ENCODE measurements around the gene SLC24A4. TPM values are rescaled to one million over a fixed set of nuclear protein-coding genes. Genes with fewer than 3 reads are reported as not detected.

Gene SLC24A4
- total RNA-seq, 2 donors from 2014 or later, result 0.11 to 0.17 TPM

DNA sequence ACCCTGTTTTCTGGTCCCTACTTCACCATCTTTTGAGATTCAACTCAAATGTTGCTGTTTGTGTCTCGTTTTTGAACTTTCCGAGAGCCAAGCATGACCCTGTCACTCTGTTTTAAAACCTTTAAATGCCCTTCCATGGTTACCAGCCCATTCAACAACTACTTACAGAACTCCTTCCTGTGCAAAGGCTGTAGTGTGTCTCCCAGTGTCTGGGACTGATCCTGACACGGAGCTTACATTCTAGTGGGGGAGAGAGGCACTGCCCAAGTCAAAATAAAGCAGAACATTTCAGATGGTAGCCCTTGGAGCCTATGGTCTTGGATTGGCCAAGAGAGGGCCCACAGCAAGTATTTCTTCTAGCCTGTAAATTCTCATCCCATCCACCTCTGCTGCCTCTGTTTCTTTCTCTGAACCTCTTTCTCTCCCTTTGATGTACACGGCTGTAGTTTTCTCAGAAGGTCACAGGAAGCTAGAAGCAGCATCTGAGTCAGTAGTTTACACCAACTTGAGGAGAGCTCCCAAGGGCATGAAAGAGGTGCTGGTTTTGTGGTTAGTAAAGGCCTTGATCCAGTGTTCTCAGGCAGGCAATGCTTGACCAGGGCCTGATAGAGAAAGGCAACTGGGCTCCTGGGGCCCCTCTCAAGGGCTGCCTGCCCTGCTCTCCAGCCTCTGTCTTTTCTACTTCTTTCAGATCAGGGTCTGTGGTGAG lies 42.3 kb upstream of the SLC24A4 start:
- Histone ChIP-seq H3K4me3 (no peak overlapping the region), H3K9ac (ENCODE audit: low read depth in 2 of 2, low read length in 2 of 2) (no peak overlapping the region), H3K36me3 (no peaks in the 10 kb centered on the region), H3K27me3 (no peaks in the 10 kb centered on the region), H3K9me3 (no peaks in the 10 kb centered on the region), H3K4me1 (no peaks in the 10 kb centered on the region), H3K27ac (no peak overlapping the region)
- TF ChIP-seq, protein P1, sequence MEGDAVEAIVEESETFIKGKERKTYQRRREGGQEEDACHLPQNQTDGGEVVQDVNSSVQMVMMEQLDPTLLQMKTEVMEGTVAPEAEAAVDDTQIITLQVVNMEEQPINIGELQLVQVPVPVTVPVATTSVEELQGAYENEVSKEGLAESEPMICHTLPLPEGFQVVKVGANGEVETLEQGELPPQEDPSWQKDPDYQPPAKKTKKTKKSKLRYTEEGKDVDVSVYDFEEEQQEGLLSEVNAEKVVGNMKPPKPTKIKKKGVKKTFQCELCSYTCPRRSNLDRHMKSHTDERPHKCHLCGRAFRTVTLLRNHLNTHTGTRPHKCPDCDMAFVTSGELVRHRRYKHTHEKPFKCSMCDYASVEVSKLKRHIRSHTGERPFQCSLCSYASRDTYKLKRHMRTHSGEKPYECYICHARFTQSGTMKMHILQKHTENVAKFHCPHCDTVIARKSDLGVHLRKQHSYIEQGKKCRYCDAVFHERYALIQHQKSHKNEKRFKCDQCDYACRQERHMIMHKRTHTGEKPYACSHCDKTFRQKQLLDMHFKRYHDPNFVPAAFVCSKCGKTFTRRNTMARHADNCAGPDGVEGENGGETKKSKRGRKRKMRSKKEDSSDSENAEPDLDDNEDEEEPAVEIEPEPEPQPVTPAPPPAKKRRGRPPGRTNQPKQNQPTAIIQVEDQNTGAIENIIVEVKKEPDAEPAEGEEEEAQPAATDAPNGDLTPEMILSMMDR (IDR thresholded peaks at IDR 0.05), result no peak
- no peak for DNase-seq
- intact Hi-C loops (cut with DNase I), result no loop called here

- intact Hi-C loops (cut with DNase I), result no loop called here
- no peaks in the 10 kb centered on the region for H3K9me3 ChIP-seq
- H3K9ac ChIP-seq (ENCODE audit: low read depth in 2 of 2, low read length in 2 of 2), result no peak overlapping the region
- H3K4me3 ChIP-seq, result no peak overlapping the region
- DNase-seq, result no peak
- H3K27me3 ChIP-seq, result no peaks in the 10 kb centered on the region
- no peaks in the 10 kb centered on the region for H3K36me3 ChIP-seq
- no peak overlapping the region for H3K27ac ChIP-seq
- TF ChIP-seq, protein P1 (IDR thresholded peaks at IDR 0.05), result no peak
- H3K4me1 ChIP-seq, result no peaks in the 10 kb centered on the region
Observed at GRCh38 chr14:92282669-92283068, 40.3 kb upstream of the SLC24A4 start.

- Histone ChIP-seq H3K4me3 (no peak overlapping the region), H3K36me3 (no peaks in the 10 kb centered on the region), H3K9me3 (no peaks in the 10 kb centered on the region), H3K27ac (no peak overlapping the region), H3K27me3 (no peaks in the 10 kb centered on the region), H3K9ac (ENCODE audit: low read depth in 2 of 2, low read length in 2 of 2) (no peak overlapping the region), H3K4me1 (no peaks in the 10 kb centered on the region)
- TF ChIP-seq, protein P1 (IDR thresholded peaks at IDR 0.05), result no peak
- DNase-seq, result no peak
- intact Hi-C loops (cut with DNase I), result no loop called here
Observed at GRCh38 chr14:92285311-92285710, 37.7 kb upstream of the SLC24A4 start.

- Histone ChIP-seq H3K4me3 (no peak overlapping the region), H3K36me3 (no peaks in the 10 kb centered on the region), H3K4me1 (no peaks in the 10 kb centered on the region), H3K27me3 (no peaks in the 10 kb centered on the region), H3K27ac (no peak overlapping the region), H3K9me3 (no peaks in the 10 kb centered on the region), H3K9ac (ENCODE audit: low read depth in 2 of 2, low read length in 2 of 2) (no peak overlapping the region)
- TF ChIP-seq, protein P1 (IDR thresholded peaks at IDR 0.05), result no peak
- intact Hi-C loops (cut with DNase I), result no loop called here
- DNase-seq, result no peak
Observed at GRCh38 chr14:92287987-92288386, 35.0 kb upstream of the SLC24A4 start.

DNA sequence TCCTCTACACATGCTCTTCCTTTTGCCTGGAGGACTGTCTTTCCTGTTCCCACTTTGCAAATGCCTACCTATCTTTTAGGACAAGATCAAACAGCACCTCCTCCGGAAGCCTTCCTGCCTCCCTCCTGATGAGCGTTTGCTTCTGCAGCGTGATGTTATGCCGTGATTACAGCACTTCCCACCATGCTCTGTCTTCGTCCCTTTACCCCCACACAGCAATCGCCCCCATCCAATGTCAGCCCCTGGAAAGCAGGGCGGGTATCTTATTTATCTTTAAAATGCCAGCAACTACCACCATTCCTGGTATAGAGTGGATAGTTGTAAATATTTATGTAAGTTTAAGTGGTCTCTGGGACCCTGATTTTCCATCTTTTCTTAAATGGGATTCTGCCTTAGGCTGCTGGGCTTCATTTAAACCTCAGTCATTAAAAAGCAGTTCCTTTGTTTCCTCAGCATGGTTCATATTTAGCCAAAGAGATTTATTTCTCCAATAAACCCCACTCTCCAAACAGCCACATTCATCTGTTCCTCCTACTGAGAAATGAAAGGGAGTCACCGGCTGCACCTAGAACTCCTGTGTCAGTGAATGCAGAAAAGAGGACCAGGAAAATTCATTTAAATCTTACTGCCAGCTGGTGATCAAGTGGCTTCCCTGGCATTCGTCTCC lies 33.8 kb upstream of the SLC24A4 start:
- Histone ChIP-seq H3K4me1 (no peaks in the 10 kb centered on the region), H3K4me3 (no peak overlapping the region), H3K27me3 (no peaks in the 10 kb centered on the region), H3K9ac (ENCODE audit: low read depth in 2 of 2, low read length in 2 of 2) (no peak overlapping the region), H3K27ac (no peak overlapping the region), H3K9me3 (no peaks in the 10 kb centered on the region), H3K36me3 (no peaks in the 10 kb centered on the region)
- TF ChIP-seq, protein P1 (IDR thresholded peaks at IDR 0.05), result no peak
- intact Hi-C loops (cut with DNase I), result no loop called here
- DNase-seq, result no peak

All from colonic mucosa (tissue), 4 donors.